ENCODE data around the gene ANKH.

Gene ANKH

DNA sequence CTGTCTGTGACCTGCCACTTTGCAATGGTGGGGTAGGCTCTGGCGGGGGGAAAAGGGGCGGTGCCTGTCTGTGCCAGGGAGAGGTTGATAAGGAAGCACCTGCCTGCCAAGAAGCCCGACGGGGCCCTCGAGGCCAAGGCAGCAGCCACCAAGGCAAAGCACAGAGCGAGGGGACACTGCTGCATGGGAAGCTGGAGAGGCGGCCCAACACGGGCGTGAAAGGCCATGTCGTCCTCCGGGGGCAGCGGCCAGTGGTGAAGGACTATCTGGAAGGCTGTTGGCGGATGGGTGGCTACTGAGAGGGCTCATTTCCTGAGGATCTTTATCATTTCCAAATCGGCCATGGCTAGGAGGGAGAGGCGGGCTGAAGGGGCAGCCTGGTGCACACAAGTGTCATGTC lies 140.7 kb downstream of the ANKH start:
- no peak for DNase-seq

GRCh38 chr5:14730466-14730865 lies 141.1 kb downstream of the ANKH start:
- DNase-seq = no peak

GRCh38 chr5:14729448-14730385 lies 141.9 kb downstream of the ANKH start:
- no peak for DNase-seq

- DNase-seq = no peak
These were observed 143.1 kb downstream of the ANKH start for GRCh38 chr5:14728459-14728938.

- no peak for DNase-seq
These were observed 143.6 kb downstream of the ANKH start for GRCh38 chr5:14727928-14728458.

DNA sequence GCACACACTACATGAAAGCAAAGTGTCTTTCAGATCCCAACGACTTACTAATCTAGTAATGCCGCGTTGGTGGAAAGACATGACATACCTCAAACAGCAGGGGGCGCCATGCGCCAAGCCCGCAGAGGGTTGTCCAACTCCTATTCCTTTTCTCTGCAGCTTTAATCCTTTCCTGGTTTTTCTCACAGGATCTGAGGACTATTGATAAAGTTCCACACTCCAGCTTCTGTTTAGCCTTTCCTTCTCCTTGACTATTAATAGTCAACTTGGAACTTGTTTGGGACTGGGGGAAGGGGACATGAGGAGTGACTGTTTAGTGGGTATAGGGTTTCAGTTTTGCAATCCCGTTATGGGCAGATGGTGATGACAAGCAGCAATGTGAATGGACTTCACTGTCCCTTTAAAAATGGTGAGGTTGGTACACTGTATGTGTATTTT lies 144.1 kb downstream of the ANKH start:
- DNase-seq = peak; percentile 63

- DNase-seq = no peak
These were observed 145.3 kb downstream of the ANKH start for GRCh38 chr5:14726066-14726838.

DNA sequence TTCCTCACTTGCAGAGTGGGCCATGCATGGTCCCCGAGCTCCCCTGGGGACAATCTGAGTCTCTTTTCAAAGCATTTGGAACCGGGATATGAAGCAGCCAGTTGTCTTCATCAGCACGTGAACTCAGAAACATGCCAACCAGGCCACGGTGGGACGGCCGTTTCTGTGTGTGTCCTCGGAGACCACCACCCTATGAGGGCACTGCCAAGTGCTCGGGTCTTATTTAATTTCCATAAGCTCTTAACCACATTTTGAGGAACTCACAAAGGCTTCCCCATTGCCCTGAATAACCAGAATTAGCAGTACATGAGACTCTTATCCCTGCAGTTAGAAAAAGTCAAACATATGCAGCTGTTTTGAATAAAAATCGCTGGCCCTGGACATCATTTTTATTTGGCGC lies 146.9 kb downstream of the ANKH start:
- DNase-seq = no peak

DNA sequence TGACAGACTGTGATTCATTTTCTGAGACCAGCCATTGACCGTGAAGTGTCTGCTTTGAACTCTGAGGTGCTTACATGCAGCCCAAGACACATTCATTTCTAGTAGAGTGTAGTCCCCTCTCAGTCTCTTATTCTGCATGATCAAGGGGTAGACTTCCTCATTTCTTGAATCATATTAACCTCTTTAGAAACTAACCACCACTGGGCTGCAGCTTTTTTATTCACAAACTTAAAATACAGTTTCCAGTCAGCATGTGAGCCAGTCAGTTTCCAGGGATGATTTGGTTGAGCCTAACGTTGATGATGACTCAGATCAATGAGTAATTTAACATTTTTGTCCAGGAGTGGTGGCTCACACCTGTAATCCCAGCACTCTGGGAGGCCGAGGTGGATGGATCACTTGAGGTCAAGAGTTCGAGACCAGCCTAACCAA lies 147.9 kb downstream of the ANKH start:
- no peak for DNase-seq

DNA sequence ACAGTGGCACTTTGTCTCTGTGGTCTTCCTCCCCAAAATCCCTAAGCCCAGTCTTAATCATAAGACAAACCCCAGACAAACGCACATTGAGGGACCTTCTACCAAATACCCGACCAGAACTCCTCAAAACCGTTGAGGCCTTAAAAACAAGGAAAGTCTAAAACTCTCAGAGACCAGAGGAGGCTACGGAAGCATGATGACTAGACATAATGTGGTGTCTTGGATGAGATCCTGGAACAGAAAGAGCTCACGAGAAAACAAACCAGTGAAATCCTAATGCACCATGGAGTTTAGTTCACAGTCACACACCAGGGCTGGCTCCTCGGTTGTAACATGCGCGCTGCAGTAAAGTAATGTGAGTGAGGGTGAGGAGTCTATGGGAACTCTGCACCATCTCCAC lies 148.7 kb downstream of the ANKH start:
- DNase-seq = no peak

DNA sequence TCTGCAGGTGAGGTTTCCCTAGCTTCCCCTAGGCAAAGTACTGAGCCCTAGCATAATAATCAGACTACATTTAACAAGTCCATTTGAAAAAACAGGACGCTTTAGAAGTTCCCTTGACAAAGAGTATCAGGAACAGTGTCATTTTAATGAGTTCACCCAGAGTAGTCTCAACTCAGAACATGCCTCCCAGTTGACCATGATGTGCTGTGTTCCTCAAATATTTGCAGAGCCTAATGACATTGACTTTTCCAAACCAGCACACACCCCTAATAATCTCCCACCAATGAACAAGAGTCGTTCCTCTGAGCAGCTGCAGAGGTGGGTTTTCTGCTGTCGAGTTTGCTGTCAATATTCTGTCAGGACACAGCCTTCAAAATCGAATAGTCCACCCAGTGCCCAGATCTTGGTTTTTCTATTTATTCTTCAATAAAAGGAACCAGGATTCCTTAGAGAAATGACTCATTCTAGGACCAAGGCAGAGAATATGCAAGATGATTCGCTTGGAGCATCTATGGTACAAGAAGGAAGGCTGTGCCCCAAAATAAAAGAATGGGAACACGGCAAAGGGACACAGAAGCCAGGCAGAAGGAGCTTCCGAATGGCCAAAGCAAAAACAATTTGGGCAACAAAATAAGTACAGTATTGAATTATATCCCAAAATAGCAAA lies 149.5 kb downstream of the ANKH start:
- no peak for DNase-seq

GRCh38 chr5:14720236-14720923 lies 151.2 kb downstream of the ANKH start:
- DNase-seq = no peak

DNA sequence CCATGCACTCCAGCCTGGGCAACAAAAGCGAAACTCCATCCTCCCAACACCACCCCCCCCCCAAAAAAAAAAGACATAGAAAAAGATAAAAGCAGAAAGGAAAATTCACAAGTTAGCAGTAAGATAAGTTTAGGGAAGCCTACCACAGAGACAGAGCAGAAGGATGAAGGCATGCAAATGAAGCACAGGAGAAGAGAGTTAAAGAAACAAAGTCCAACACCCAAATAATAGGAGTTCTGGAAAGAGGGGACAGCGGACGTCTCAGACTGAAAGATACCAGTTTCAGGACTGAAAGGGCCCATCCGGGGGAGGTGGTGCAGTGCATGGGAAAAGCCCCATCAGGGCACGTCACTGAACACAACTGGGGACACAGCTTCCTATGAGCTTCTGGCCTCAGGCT lies 152.8 kb downstream of the ANKH start:
- DNase-seq = no peak

DNA sequence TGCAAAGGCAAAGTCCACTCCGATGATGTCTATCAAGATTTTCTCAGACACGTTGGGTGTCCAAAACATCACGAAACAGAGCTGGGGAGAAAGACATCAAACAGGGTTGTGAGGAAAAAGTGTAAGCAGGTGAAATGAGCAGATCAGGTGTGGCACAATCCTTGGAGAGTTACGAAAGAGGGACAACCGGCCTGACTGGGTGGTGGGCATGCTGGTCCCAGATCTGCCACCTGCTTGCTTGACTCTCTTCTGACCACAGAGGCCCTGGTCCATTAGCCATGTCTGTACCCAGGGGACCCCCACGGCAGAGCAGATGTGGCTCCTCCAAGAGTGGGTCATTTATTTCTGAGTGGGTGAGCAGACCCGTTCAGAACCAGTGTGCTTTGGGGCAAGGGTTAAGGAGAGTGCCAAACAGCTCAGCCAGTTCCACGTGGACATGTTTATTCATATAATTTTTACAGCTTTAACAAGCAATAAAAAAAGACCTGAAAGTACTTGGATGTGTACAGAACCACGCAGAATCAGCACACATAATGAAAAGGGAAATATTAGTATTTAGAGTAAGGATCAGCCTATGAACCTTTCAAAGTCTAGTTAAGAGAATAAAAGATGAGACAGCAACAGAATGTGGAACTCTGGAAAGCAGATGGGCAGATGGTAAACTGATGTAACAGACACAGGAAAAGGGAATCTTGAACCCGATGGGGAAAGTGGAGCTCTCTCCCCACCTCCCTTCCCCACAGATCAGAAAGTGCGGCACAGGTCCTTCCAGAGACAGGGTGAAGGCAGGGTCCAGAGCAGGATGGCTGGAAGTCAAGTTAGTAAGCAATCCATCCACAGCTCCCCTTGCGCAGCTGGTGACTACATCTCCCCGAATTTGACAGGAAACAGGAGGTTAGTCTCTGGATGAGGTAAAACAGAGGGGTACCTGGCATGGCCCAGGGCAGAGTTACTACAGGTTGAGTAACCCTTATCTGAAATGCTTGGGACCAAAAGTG lies 154.5 kb downstream of the ANKH start:
- DNase-seq = no peak

DNA sequence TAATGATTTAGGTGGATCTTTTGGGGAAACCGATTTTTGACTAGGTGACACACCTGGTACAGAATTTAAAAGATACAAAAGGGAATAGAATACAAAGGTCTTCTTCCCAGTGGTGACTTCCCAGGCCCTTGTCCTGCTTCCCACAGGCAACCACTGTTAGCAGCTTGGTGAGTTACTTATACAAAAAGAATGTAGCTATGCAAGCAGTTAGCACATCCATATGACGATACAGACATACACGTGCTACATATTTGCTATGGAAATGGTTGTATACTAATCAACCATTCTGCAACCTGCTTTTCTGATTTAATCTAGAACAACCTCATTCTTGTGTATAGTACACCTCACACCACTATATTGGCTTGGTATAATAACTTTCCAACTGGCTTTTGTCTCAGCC lies 156.1 kb downstream of the ANKH start:
- no peak for DNase-seq

DNA sequence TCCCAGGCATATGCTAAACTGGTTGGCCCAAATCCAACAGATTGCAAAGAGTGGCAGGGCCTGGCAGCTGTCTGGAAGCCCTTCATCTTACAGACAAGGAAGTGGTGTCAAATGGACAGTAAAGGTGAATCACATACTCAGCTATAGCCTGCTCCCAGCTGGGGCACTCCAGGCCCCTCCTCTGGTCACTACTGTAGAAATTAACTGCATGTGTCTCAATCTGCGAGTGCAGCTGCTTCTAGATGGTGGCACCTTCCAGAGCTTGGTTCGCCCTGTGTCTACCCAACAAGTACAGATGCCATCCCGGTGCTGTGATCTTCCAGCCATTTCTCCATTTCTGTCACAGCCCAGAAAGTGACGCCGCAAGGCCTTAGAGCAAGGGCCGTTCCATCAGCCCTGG lies 156.9 kb downstream of the ANKH start:
- DNase-seq = no peak

DNA sequence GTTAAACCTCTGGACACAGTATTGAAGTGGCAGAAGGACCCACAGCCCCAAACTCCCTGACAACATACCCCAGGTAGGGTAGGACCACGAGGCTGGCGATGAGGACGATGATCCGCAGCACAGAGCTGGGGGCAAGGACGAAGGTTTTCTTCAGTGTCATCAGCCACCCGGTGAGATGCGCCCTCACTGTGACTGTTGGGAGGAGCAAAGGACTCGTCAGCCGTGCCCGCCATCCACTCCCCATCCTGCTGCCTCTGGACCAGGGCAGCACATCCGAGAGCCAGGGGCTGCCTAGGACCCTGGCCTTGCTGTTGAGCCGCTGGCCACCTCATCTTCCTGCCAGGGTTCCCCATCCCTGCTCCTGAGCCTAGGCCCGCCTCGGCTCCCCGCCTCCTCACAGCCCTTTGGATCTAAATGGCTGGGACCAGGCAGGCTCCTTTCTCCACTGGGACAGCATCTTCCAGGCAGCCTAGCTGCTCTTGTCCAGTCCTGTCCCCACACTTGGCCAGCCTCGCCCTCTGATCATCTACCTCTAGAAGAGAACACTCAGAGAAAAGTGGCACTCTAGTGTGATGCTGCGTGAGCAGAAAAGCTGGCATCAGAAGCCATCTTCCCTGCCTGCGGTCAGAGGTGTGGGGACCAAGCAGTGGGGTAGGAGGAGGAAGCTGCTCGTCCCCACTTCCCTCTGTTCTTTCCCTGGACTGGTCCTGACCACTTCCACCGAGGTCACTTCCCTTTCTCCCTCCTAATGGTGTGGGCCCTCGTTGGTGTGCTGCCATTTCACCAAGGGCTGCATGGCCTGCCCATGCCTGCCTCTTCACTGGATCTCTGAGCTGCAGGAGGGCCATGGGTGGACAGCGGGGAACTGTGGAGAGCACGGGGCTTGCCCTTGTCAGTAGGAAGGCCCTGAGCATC lies 157.8 kb downstream of the ANKH start:
- no peak for DNase-seq

GRCh38 chr5:14712666-14713065 lies 158.9 kb downstream of the ANKH start:
- no peak for DNase-seq

DNA sequence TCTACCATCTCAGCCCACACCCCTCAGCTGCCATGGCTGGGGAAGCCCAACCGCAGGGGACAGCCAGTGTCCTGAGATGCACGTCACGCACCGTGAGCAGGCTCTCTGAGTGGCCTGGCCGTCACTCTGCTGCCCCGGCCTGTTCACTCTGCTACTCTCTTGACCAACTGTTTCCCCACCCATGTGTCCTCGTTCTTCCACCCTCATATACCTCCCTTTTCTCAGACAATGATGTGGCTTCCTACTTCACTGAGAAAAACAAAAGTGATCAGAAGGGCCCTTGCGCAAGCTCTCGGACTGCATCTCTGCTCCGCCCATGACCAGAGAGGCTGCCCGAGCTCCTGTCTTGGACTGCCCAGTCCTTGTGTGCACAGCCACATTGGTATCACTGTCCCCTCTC lies 159.4 kb downstream of the ANKH start:
- no peak for DNase-seq
